NCI-H69 (cell line): Measurements from ENCODE around the gene CADPS2.
"Not testable (repeated sequence)": the region's sequence is repeated elsewhere in the genome, so short reads cannot be mapped to it uniquely, and the experiment has no call there.

Experiments
- DNase-seq: peaks from one replicate; lab custom pipeline; 2025; lab: John Stamatoyannopoulos, UW

CADPS2 gene

GRCh38 chr7:122673951-122674350, 212.3 kb downstream of the CADPS2 start:
- no peak for DNase-seq

GRCh38 chr7:122672536-122672935, 213.7 kb downstream of the CADPS2 start:
- no peak for DNase-seq

GRCh38 chr7:122663733-122664132, 222.5 kb downstream of the CADPS2 start:
- DNase-seq: no peak

GRCh38 chr7:122658856-122659255, 227.4 kb downstream of the CADPS2 start:
- DNase-seq: no peak

GRCh38 chr7:122653685-122654084, 232.6 kb downstream of the CADPS2 start:
- no peak for DNase-seq

- DNase-seq: no peak
These were observed 233.4 kb downstream of the CADPS2 start for GRCh38 chr7:122652876-122653275.

- no peak for DNase-seq
These were observed 234.8 kb downstream of the CADPS2 start for GRCh38 chr7:122651451-122651850.

- DNase-seq: no peak
These were observed 243.0 kb downstream of the CADPS2 start for GRCh38 chr7:122643250-122643649.

GRCh38 chr7:122638459-122638858, 247.8 kb downstream of the CADPS2 start:
- no peak for DNase-seq

GRCh38 chr7:122637784-122638183, 248.5 kb downstream of the CADPS2 start:
- no peak for DNase-seq

GRCh38 chr7:122635481-122635880, 250.8 kb downstream of the CADPS2 start:
- DNase-seq: not testable (repeated sequence)

GRCh38 chr7:122633472-122633871, 252.8 kb downstream of the CADPS2 start:
- no peak for DNase-seq

GRCh38 chr7:122632238-122632637, 254.0 kb downstream of the CADPS2 start:
- peak; percentile 19 for DNase-seq

- DNase-seq: no peak
These were observed 256.8 kb downstream of the CADPS2 start for GRCh38 chr7:122629412-122629953.

GRCh38 chr7:122628651-122629411, 257.4 kb downstream of the CADPS2 start:
- DNase-seq: no peak

GRCh38 chr7:122626785-122627184, 259.5 kb downstream of the CADPS2 start:
- peak; percentile 72 for DNase-seq

- DNase-seq: peak; percentile 39
These were observed 263.6 kb downstream of the CADPS2 start for GRCh38 chr7:122622682-122623081.

- DNase-seq: no peak
These were observed 266.6 kb downstream of the CADPS2 start for GRCh38 chr7:122619664-122620063.

- peak; percentile 36 for DNase-seq
These were observed 267.6 kb downstream of the CADPS2 start for GRCh38 chr7:122618585-122619189.

GRCh38 chr7:122616951-122617350, 269.3 kb downstream of the CADPS2 start:
- peak; percentile 76 for DNase-seq

- no peak for DNase-seq
These were observed 280.3 kb downstream of the CADPS2 start for GRCh38 chr7:122605929-122606328.

GRCh38 chr7:122604251-122604650, 282.0 kb downstream of the CADPS2 start:
- no peak for DNase-seq

- DNase-seq: peak; percentile 49
These were observed 283.5 kb downstream of the CADPS2 start for GRCh38 chr7:122602800-122603199.
